OCI-LY7 (cell line): ENCODE data around the gene CHD5.

Experiments
- EZH2phosphoT487 ChIP-seq: fragments of 200-600 bp; sonication (generic); IDR thresholded peaks from 2 replicates; pipeline ENCODE4 v1.6.1; 2018; ENCODE audit warnings: low read depth, borderline replicate concordance, mild to moderate bottlenecking, mixed run types, antibody characterized with exemption, low read length, moderate library complexity, mixed read lengths
- TF ChIP-seq, protein P1 (sequence below): fragments of 200-600 bp; sonication (generic); conservative IDR thresholded peaks from 2 replicates; pipeline ENCODE4 v1.5.1; 2014; ENCODE audit warnings: mild to moderate bottlenecking, antibody characterized with exemption, low read length, moderate library complexity, mixed read lengths

GRCh38 chr1:6083801-6084446 is 96.2 kb downstream of the CHD5 start:
- TF ChIP-seq, protein P1, sequence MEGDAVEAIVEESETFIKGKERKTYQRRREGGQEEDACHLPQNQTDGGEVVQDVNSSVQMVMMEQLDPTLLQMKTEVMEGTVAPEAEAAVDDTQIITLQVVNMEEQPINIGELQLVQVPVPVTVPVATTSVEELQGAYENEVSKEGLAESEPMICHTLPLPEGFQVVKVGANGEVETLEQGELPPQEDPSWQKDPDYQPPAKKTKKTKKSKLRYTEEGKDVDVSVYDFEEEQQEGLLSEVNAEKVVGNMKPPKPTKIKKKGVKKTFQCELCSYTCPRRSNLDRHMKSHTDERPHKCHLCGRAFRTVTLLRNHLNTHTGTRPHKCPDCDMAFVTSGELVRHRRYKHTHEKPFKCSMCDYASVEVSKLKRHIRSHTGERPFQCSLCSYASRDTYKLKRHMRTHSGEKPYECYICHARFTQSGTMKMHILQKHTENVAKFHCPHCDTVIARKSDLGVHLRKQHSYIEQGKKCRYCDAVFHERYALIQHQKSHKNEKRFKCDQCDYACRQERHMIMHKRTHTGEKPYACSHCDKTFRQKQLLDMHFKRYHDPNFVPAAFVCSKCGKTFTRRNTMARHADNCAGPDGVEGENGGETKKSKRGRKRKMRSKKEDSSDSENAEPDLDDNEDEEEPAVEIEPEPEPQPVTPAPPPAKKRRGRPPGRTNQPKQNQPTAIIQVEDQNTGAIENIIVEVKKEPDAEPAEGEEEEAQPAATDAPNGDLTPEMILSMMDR, result no peak
- TF ChIP-seq EZH2phosphoT487, result no peak
